OCI-LY7 (cell line): ENCODE measurements around the gene BLCAP.

ENCODE experiments used
- EZH2phosphoT487 ChIP-seq: fragments of 200-600 bp; sonication (generic); IDR thresholded peaks from 2 replicates; pipeline ENCODE4 v1.6.1; 2018; ENCODE audit warnings: low read depth, borderline replicate concordance, mild to moderate bottlenecking, mixed run types, antibody characterized with exemption, low read length, moderate library complexity, mixed read lengths
- TF ChIP-seq, protein P1 (sequence below): fragments of 200-600 bp; sonication (generic); conservative IDR thresholded peaks from 2 replicates; pipeline ENCODE4 v1.5.1; 2014; ENCODE audit warnings: mild to moderate bottlenecking, antibody characterized with exemption, low read length, moderate library complexity, mixed read lengths

DNA sequence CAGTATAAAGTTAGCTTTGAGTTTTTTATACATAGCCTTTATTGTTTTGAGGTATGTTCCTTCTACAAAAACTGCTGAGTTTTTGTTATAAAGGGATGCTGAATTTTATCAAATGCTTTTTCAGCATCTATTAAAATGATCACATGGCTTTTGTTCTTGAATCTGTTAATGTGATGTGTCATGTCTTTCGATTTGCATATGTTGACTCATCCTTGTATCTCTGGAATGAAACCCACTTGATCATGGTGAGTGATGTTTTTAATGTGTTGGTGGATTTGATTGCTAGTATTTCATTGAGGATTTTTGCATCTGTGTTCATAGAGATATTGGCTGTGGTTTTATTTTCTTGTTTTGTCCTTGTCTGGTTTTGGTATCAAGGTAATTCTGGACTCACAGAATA is 24.7 kb upstream of the BLCAP start:
- TF ChIP-seq, protein P1, sequence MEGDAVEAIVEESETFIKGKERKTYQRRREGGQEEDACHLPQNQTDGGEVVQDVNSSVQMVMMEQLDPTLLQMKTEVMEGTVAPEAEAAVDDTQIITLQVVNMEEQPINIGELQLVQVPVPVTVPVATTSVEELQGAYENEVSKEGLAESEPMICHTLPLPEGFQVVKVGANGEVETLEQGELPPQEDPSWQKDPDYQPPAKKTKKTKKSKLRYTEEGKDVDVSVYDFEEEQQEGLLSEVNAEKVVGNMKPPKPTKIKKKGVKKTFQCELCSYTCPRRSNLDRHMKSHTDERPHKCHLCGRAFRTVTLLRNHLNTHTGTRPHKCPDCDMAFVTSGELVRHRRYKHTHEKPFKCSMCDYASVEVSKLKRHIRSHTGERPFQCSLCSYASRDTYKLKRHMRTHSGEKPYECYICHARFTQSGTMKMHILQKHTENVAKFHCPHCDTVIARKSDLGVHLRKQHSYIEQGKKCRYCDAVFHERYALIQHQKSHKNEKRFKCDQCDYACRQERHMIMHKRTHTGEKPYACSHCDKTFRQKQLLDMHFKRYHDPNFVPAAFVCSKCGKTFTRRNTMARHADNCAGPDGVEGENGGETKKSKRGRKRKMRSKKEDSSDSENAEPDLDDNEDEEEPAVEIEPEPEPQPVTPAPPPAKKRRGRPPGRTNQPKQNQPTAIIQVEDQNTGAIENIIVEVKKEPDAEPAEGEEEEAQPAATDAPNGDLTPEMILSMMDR = no peak
- TF ChIP-seq EZH2phosphoT487 = no peak
